ENCODE data around the gene CNOT6.
"Not testable (repeated sequence)": the region's sequence is repeated elsewhere in the genome, so short reads cannot be mapped to it uniquely, and the experiment has no call there.

Gene CNOT6

GRCh38 chr5:180472269-180472668, 21.9 kb upstream of the CNOT6 start:
- no peak for DNase-seq

GRCh38 chr5:180473386-180473785, 20.8 kb upstream of the CNOT6 start:
- DNase-seq = not testable (repeated sequence)

GRCh38 chr5:180474569-180474968, 19.6 kb upstream of the CNOT6 start:
- peak in 1 of 3 donors; percentile 14 for DNase-seq

GRCh38 chr5:180475969-180476524, 18.1 kb upstream of the CNOT6 start:
- DNase-seq = not testable (repeated sequence)

- no peak for DNase-seq
Measured at GRCh38 chr5:180484813-180485212, 9.4 kb upstream of the CNOT6 start.

- peak in 1 of 3 donors; percentile 9 for DNase-seq
Measured at GRCh38 chr5:180486636-180487149, 7.5 kb upstream of the CNOT6 start.

- no peak for DNase-seq
Measured at GRCh38 chr5:180487556-180487955, 6.6 kb upstream of the CNOT6 start.

- DNase-seq = no peak
Measured at GRCh38 chr5:180491496-180491895, 2.7 kb upstream of the CNOT6 start.

- DNase-seq = no peak
Measured at GRCh38 chr5:180492226-180492903, 1.8 kb upstream of the CNOT6 start.

GRCh38 chr5:180494510-180495181, 467 bp downstream of the CNOT6 start:
- DNase-seq = peak; percentile 42 to 72 (median 54)

- DNase-seq = no peak
Measured at GRCh38 chr5:180495292-180495691, 1.1 kb downstream of the CNOT6 start.

GRCh38 chr5:180495991-180496741, 2.0 kb downstream of the CNOT6 start:
- no peak for DNase-seq

- DNase-seq = not testable (repeated sequence)
Measured at GRCh38 chr5:180496806-180497205, 2.6 kb downstream of the CNOT6 start.

GRCh38 chr5:180497865-180498264, 3.7 kb downstream of the CNOT6 start:
- not testable (repeated sequence) for DNase-seq

- DNase-seq = no peak
Measured at GRCh38 chr5:180498378-180498777, 4.2 kb downstream of the CNOT6 start.

GRCh38 chr5:180499684-180500083, 5.5 kb downstream of the CNOT6 start:
- DNase-seq = no peak

- DNase-seq = not testable (repeated sequence)
Measured at GRCh38 chr5:180500300-180500699, 6.1 kb downstream of the CNOT6 start.

- no peak for DNase-seq
Measured at GRCh38 chr5:180507661-180508060, 13.5 kb downstream of the CNOT6 start.

GRCh38 chr5:180515294-180515693, 21.1 kb downstream of the CNOT6 start:
- DNase-seq = no peak

- not testable (repeated sequence) for DNase-seq
Measured at GRCh38 chr5:180515974-180516373, 21.8 kb downstream of the CNOT6 start.

- DNase-seq = no peak
Measured at GRCh38 chr5:180516440-180516839, 22.3 kb downstream of the CNOT6 start.

GRCh38 chr5:180519098-180519497, 24.9 kb downstream of the CNOT6 start:
- DNase-seq = peak; percentile 32 to 61 (median 55)

- no peak for DNase-seq
Measured at GRCh38 chr5:180521101-180521500, 26.9 kb downstream of the CNOT6 start.
